GM18867 (cell line): ENCODE results near the gene PRELID1.
"Not testable (repeated sequence)": the region's sequence is repeated elsewhere in the genome, so short reads cannot be mapped to it uniquely, and the experiment has no call there.

ENCODE experiments used
- ATAC-seq: cut with Tn5 transposase; IDR thresholded peaks from one replicate; pipeline ENCODE4 v1.9.1; 2021; ENCODE audit warnings: mild to moderate bottlenecking, moderate library complexity; ENCODE audit not compliant: unreplicated experiment

Gene PRELID1

DNA sequence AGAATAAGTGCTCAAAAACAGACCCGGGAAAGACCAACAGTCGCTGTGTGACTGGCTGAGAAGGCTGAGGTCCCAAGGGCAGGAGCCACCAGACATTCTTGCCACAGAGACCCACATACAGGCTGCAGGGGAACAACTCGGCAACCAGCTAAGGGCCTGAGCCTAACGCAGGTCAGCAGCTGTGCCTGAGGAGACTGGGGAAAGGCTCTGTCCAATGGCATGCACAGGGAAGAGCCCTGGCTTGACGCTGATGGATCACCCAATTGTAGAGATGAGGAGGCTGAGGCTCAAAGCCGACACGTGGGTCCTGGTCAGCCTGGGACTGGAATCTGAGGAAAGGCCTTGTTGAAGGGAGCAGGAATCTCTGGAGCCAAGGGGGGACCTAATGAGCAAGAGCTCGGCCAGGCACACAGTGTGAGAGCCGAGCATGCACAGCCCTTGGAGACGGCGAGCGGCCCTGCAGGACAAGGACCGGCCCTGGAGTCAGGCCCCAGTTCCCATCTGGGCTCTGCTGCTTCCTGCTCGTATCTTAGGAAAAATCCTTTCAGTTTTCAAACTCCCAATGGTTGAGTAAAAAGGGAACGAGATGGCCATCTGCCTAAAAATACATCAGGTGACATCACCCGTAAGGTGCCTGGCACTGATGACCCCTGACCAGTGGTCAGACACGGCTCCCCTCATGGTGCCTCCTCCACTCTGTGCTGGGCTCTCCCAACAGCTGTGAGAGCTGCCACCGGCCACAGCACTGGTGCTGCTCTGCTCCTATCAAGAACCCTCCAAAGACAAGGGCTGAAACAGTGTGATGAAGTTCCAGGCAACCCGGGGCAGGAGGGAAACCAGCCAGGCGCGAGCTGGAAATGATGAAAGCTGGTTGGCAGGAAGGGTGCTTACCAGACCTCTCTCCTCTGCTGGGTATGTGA lies 31.4 kb downstream of the PRELID1 start:
- no peak for ATAC-seq

DNA sequence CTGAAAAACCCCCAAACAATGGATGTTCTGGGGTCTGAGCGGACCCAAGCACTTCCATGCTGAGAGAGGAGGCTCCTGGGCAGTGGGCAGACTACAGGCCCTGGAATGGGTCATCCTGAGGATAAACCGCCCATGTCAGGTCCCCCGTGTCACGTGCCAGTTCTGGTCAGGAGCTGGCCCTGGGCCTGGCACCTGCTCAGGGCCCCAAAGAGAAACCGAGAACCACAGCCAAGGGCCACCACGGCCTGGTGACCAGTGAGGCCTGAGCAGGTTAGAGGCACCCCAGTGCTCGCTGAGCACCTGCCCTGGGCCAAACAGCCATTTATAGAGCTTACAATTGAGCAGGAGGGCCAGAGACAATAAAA lies 32.1 kb downstream of the PRELID1 start:
- no peak for ATAC-seq

DNA sequence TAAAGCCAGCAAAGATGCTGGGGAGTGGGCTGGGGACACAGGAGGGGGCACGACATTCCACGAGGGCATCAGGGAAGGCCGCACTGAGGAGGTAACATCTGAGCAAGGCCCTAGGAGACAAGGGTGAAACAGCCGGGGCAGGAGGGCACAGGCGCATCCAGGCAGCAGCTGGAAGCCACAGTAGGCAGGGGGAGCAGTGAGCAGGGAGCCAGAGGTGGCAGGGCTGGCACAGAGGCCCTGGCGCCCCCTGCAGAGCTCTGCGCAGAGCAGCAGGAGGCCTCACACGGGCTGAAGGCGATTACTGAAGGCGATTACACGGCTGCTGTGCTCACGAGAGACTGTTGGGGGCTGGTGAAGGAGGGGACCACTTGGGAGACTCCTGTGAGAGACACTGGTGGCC lies 32.5 kb downstream of the PRELID1 start:
- no peak for ATAC-seq

DNA sequence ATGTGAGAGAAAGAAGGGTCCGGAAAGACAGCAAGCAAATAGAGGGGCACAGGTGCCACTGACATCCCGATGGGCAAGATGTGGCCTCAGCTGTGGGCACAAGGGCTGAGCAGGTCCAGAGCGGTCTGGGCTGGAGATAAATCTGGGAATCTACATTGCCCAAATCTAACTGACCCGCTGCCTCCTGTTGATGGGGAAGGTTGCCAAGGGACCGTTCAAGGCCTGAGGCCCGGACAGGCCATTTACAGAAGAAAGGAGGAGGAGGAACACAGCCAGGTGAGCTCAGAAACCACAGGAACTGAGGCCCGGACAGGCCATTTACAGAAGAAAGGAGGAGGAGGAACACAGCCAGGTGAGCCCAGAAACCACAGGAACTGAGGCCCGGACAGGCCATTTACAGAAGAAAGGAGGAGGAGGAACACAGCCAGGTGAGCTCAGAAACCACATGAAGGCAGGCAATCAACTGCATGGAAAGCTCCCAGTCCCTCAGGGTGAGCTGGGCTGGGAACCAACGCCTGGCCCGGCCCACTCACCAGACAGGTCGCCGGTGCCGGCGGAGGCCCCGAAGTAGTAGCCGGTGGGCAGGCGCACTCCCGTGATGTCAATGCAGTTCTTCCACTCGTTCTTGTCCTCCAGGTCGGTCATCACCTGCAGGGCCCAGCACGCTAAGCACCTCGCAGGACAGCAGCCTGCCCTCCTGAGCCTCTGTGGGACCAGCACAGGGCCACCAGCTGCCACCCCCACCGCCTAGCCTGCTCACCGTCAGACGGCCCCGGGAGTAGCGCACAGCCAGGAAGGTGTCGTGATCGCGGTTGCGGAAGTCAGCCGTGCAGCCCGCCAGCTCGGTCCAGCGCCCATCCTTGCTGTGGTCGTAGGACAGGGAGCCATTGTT lies 33.2 kb downstream of the PRELID1 start:
- no peak for ATAC-seq

DNA sequence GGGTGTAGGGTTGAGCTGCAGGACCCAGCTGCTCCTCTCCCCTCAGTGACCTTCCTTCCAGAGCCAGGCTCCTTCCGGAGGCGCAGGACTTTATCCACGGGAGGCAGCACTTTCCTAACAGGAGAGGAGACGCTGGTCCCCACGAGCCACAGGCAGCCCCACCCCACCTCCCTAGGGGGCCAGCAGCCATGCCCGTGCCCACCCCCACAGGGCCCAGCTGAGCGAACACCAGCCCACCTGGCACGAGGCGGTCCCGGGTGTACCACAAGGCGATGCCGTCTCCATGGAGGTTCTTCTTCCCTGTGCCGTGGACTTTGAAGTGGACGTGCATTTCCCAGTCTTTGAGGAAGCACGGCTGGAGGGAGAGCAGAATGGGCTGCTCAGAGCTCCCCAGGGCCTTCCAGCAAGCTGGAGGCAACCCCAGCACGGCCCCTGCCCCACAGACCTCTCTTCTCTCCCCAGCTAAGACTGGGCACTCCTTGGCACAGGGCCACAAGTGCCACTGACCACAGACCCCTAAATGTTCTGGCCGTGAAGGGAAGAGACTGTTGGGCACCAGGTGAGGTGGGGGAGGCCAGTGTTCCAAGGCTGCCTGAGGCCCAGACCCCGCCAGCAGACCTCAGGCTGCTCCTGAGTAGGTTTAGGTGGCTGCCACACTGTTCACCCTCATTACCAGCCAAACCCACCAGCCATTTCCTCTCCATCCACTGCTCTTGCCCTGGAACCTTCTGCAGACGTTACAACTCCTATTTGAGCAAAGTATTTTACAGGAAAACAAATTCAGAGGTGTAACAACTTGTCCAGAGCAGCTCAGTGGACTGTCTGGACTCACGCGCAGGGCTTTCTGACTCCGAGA lies 34.9 kb downstream of the PRELID1 start:
- no peak for ATAC-seq

DNA sequence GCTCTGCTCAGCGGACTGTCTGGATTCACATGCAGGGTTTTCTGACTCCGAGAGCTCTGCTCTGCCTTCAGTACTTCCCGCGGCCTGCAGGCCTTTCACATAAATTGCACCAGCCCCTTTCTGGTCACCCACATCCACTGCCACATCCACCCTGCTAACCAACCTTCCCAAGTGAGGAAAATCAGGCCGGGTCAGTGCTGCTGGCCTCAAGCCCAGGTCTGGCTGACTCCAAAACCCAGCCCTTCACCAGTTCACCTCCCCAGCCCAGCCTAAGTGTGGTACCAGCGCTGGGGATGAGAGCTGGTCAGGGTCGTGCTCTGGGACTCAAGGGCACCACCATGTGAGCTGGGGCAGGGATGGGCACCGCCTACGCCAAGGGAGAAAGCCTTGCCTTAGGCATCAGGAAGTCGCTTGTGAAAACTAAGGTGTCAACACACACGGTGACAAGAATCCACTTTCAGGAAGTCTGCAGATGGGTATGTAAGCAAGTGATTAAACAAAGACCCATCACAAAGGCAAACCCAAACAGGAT lies 35.6 kb downstream of the PRELID1 start:
- ATAC-seq = no peak

DNA sequence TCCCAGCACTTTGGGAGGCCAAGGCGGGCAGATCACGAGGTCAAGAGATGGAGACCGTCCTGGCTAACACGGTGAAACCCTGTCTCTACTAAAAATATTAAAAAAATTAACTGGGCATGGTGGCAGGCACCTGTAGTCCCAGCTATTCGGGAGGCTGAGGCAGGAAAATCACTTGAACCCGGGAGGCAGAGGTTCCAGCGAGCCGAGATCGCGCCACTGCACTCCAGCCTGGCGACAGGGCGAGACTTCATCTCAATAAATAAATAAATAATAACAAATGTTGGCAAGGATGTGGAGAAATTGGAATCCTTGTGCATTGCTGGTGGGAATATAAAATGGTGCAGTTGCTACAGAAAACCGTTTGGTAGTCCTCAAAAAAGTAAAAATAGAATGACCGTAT lies 39.4 kb downstream of the PRELID1 start:
- ATAC-seq = not testable (repeated sequence)

DNA sequence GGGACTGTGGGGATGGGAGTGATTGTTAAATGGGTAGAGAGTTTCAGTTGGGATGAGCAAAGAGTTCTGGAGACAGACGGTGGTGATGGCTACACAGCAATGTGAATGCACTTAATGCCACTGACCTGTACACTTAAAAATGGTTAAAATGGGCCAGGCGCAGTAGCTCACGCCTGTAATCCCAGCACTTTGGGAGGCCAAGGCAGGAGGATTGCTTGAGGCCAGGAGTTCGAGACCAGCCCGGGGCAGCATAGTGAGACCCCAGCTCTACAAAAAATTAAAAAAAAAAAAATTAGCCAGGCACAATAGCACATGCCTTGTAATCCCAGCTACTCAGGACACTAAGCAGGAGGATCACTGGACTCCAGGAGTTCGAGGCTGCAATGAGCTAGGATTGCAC lies 40.2 kb downstream of the PRELID1 start:
- ATAC-seq = no peak

DNA sequence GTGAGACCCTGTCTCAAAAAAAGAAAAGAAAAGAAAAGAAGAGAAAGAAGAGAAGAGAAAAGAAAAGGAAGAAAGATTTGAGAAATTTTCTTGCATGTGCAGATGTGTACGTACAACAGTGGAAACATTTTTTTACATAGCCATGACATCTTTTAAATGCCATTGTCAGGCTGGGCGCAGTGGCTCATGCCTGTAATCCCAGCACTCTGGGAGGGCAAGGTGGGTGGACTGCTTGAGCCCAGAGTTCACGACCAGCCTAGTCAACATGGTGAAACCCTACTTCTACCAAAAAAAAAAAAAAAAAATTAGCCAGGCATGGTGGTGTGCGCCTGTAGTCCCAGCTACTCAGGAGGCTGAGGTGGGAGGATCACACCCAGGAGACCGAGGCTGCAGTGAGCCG lies 41.3 kb downstream of the PRELID1 start:
- ATAC-seq = no peak

DNA sequence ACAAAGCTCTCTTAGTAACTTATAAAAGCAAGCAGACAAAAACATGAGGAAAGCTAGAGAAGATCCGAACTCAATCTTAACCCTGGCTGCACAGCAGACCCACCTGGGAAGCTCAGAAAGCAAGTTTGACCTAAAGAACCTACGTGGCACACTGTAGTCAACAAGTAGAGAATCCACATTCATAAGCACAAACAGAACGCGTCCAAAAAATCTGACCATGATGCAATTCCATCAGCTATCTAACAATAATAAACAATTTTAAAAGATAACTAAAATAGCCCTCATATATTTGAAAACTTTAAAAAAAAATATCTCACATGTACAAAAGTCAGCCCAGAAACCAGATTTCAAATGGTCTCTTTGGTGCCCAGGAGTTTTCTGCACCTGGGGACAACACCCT lies 43.2 kb downstream of the PRELID1 start:
- no peak for ATAC-seq

DNA sequence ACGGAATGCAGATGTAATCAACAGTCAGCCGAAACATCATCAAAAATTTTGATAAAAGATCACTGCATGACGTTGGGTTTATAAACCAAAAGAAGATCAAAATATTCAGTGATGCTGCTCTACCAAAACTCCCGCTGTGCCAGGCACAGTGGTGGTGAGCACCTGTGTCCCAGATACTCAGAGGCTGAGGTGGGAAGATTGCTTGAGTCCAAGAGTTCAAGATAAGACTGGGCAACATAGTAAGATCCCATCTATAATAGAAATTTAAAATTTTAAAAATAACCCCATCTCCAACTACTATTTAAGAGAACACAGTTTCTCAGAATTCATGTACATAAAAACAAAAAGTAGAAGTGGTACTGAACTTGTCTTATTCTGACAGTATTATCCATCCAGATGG lies 44.1 kb downstream of the PRELID1 start:
- ATAC-seq = no peak

DNA sequence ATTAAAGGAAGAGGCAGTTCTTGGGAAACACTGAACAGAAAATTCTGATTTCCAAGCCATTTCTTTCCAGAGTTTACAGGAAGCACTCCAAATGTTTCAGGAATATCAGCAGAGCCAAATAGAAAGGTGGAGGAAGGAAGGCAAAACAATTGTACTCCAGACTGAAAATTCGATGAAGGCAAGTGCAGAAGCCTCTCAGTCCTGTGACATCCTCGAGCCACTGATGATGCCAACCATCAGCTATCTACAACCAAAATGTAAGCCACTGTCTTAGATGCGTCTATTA lies 45.7 kb downstream of the PRELID1 start:
- no peak for ATAC-seq

DNA sequence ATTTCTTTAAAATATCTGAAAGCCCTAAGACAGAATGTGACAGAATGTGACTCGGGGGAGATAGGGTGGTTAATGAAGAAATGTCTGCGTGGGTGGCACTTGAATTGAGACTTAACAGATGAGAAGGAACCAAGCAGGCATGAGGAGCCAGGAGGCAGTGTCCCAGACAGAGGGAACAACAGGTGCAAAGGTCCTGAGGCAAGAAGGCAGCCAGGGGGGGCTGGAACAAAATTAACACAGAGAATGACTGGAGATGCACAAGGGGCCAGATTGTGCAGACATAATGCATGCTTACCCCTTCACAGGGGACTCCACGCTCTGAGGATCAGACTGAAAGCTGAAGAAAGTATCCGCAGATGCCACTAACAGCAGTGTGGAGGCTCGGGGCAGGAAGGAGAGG lies 46.2 kb downstream of the PRELID1 start:
- ATAC-seq = no peak

DNA sequence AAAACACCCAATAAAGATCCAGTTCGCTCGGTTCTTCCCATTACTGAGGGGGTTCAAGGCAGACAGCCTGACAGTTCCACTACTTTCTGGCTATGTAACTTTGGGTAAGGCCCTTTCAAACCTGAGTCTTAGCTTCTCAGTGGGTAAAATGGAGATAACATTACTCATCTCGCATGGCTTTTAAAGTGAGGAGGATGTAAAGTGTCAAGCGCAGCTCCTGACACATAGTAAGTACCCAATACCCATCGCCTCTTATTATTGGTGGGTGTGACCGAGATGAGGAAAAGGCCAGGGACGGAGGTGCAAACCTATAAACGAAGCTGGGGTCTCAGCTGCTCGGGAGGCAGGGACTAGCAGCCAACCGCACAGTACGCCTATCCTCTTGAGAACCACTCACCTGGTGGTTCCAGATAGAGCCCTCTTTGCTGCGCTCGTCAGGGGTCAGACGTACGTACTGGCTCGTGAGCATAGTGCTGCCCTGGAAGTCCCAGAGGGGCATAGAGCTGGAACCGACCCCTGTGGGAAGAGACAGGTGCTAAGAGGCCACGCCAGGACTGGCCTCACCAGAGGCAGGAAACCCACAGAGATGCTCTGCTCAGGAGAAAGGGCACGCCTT lies 47.3 kb downstream of the PRELID1 start:
- peak; percentile 8 for ATAC-seq

DNA sequence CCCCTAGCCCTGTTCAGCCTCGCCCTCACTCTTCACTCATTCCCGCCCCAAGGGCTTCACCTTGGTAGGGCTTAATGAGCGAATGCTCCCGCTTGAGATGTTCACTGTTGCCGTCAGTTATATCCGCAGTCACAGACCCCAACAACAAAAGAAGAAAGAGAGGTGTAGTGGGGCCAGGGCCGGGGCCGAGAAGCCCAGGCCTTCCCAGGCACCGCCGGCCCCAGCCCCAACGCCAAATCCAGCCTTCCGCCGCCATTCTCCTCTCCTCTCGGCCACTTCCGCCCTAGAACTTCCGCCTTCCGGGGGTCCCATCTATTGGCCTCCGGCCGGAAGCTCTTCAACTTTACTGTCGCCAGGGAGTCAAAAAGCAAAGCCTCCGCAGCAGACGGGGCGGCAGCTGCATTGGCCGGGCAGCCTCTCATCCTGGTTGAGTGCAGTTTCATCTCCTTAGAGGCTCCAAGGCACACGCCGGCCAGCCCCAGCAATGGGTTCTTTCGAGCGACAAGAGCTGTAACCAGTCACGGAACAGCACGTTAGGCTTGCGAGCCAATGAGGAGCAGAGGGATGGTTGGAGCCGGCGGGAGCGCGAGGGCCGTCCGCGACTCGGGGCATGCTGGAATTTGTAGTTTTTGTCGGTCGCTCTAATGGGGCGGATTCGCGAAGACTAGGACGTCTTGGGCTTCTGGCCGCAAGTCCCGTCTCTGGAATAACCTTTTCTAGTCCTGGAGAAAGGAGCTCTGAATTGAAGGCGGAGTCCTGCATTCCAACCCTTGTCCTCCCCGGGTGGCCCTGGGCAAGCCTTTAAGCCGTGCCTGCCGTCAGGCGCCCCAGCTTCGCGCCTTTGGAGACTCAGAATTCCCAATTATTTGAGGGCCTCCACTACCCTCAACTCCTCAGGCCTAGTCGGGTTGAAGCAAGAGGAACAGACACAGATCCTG lies 48.1 kb downstream of the PRELID1 start, which contains the start of gene LMAN2:
Gene LMAN2 (minus strand): TSS at position 277 of the 938 bp plus-strand sequence. CDS start 21 bp downstream, at position 256.
- ATAC-seq = peak; percentile 92

DNA sequence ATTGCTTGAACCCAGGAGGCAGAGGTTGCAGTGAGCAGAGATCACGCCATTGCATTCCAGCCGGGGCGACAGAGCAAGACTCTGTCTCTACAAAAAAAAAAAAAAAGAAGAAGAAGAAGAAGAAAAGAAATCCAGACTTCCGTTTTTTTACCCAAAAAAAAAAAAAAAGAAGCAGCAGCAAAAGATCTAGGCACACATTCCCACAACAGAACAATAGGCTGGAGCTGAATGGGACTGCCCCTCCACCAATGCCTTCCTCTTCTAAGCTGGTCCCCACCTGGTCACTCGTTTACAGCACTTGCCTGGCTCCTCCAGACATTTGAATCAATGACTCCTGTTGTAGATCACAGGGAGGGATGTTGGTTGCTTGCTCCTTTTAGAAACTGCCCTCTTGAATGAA lies 49.5 kb downstream of the PRELID1 start:
- no peak for ATAC-seq

DNA sequence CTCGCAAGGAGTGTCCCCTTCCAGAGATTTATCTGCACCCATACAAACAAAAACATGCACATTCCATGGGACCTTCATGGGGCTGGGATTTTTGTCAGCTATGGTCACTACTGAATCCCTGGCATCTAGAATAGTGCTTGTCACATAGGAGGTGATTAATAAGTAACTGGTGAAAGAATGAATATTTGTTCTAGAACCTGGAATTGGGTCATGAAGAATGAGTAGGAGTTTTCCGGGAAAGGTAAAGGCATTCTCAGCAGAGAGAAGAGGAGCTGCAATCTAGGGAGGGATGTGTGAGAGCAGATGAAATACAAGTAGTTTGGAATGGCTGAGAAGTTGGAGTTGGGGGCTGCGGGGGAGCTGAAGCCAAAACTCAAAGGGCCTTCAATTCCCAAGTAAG lies 50.7 kb downstream of the PRELID1 start:
- no peak for ATAC-seq

DNA sequence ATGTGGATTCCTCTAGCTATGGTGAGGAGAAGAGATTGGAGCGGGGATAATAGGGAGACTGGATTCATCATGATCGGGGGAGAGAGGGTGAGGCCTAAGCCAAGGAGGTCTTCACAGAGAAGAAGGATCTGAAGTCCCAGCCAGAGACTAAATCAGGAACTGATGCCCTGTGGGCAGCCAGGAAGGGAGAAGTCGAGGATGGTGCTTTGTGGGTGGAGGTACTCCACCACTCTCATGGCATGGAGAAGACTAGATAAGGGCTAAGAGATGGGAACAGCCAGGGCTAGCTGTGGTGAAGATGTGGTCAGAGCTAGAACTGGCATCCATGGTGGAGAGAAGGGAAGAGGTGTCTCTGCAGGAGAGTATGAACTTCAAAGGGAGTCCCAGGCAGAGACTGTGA lies 51.1 kb downstream of the PRELID1 start:
- no peak for ATAC-seq

DNA sequence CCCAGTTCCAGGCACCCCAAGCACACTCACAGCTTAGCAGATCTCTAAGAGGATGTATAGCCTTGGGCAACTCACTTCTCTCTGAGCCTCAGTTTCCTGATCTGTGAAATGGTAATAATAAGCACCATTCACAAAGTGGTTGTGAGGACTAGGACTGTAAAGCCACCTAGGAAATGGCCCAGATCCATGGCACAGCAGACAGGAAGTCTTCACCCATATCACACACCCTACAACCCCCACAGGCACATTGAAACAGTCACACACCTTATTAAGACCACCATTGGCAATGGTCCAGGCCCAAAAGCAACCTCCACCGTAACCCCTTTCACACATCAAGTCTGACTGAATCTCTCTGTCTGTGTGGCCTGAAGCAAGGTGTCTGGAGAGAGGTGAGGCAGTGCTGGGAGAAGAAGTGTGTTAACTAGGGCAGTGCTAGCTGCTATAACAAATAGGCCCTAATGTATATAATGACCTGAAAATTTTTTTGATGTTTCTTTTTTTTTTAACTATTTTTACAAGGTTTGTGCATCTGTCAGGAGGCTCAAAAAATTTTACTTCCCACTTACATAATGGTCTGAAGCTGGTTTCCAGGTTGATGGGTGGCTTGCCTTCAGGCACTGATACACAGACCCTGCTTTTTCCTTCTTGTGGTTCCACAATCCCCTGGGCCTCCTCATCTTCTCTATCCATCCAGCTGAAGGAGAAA lies 51.7 kb downstream of the PRELID1 start:
- ATAC-seq = no peak
